GM18868 (cell line): Measurements from ENCODE around the gene GSTP1.

ENCODE experiments used
- ATAC-seq: cut with Tn5 transposase; IDR thresholded peaks from one replicate; pipeline ENCODE4 v1.9.1; 2021; ENCODE audit warnings: mild to moderate bottlenecking, moderate library complexity; ENCODE audit not compliant: unreplicated experiment

GSTP1 gene

DNA sequence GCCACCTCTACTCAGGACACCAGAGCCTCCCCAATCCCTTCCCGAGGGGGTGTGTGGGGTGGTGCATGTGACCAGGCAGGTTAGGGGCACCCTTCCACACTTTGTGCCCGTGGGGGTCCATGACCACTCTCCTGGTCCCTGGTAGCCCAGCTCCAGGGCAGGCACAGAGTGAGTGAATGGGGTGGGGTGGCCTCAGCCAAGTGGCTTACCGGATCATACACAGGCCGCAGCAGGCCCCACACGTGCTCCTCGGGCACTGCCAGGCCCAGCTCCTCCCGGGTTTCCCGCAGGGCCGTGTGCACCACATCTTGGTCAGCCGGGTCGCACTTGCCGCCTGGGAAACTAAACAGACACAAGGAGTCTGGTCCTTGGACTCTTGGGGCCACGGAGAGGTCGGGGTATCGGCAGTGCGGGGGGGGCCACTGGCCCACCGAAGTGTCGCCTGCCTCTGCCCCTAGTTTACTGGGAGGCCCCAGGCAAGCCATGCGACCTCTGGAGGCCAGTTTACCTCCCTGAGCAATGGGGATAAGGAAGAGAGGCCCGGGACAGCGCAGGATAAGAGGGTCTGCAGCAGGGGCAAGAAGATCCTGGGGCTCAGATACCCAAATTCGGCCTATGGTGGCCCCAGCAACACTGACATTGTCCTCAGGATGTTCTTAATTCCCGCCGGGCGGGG is 45.2 kb downstream of the GSTP1 start:
- no peak for ATAC-seq

GRCh38 chr11:67629386-67630227 is 46.0 kb downstream of the GSTP1 start, which contains the start of gene NUDT8:
NUDT8 (minus strand) TSS chr11:67629937; CDS start chr11:67629911, 26 bp downstream.
- ATAC-seq, result peak; percentile 43

GRCh38 chr11:67630228-67630942 is 46.8 kb downstream of the GSTP1 start:
- ATAC-seq, result peak; percentile 64

- no peak for ATAC-seq
These were observed 47.3 kb downstream of the GSTP1 start for GRCh38 chr11:67630943-67631331.

GRCh38 chr11:67631411-67631810 is 47.8 kb downstream of the GSTP1 start:
- no peak for ATAC-seq

GRCh38 chr11:67631853-67632174 is 48.2 kb downstream of the GSTP1 start:
- ATAC-seq, result no peak

DNA sequence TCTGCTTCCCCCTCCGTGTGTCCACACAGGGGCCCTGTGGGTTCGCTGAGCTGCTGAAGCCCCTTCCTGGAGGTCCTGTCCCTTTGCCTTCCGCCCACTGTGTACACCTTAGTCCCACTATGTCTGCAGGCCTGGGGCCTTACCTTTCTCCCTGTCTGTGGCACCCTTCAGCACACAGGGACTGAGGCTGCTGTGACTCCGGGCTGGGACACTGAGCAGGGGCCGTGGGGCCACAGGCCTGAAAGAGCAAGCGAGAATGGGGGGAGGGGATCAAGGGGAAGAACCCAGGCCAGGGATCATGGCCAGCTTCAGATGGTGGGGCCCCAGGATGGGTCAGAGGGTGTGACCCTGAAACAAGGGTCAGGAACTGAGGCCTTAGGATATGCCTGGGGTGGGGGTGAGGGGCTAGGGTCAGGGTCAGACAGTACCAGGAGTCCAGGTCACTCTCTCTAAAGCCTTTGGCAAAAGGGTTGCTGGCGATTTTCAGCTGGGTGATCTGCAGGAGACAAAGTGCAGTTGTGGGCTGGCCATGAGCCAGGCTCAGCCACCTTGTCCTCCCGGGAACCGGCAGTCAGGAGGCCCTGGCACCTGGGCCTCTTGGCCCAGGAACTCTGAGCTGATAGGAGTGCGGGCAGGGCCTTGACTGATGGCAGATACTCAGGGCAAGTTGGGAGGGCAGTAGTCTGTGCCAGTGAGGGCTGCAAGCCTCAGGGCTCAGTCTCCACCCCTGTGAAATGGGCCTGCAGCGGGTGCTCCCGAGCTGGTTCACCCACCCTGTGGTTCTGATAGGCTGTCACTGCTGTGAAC is 48.8 kb downstream of the GSTP1 start:
- ATAC-seq, result no peak

- ATAC-seq, result no peak
These were observed 49.6 kb downstream of the GSTP1 start for GRCh38 chr11:67632982-67633755.

GRCh38 chr11:67633758-67634365 is 50.2 kb downstream of the GSTP1 start:
- ATAC-seq, result no peak

- ATAC-seq, result no peak
These were observed 51.0 kb downstream of the GSTP1 start for GRCh38 chr11:67634366-67635230.

- ATAC-seq, result no peak
These were observed 51.6 kb downstream of the GSTP1 start for GRCh38 chr11:67635231-67635521.
